NCI-H1417 (cell line): ENCODE results near the gene BAK1.
A peak's percentile ranks its signal among the peaks of the same experiment; 100 is the strongest.

Experiments used
- DNase-seq, 3 experiments: peaks; one replicate each; lab custom pipeline; 2025; lab: John Stamatoyannopoulos, UW

Gene BAK1

DNA sequence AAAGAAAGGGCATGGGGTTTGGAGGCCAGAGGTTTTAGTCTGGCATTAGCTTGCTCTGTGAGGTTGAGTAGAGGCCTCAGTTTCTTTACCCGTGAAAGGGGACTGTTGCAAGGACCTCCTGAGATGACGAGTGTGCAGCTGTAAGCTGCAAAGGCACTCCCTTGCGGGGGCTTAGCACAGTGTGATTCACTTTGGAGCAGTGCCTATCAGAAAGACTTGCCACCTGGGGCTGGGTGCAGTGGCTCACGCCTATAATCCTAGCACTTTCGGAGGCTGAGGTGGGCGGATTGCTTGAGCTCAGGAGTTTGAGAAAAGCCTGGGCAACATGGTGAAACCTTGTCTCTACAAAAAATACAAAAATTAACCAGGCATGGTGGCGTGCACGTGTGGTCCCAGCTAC, 7.5 kb upstream of the BAK1 start:
- DNase-seq, result no peak

- DNase-seq, result no peak
Measured at GRCh38 chr6:33586108-33586640, 6.1 kb upstream of the BAK1 start.

GRCh38 chr6:33585403-33586107, 5.5 kb upstream of the BAK1 start:
- DNase-seq, result peak; percentile 67 to 77 (median 73)

- DNase-seq, result no peak
Measured at GRCh38 chr6:33584700-33585402, 4.8 kb upstream of the BAK1 start.

DNA sequence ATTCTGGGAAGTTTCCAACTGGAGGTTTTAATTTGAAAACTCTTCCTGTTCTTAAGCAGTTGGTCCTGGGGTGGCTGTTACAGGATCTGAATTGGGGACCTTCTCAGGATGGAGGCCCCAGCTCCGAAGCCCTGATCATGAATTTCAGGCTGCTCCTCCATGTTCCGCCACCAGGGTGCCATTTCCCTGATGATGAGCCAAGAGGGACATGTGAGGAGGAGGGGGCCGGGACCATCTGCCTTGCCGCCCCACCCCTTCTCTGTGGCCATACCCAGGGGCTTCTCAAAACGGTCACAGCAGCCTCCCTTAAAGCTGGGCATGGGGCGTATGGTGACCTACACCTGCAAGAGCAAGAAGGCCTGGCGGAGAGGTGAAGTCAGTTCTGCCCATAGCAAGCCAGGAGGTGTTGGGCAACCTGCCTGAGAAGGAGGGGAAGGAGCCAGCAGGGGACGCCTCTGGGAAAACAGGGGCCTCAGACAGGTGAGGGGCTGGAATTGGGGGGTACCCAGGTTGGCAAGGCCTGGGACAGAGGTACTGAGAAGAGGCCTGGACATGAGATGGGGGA, 3.6 kb upstream of the BAK1 start:
- no peak for DNase-seq

DNA sequence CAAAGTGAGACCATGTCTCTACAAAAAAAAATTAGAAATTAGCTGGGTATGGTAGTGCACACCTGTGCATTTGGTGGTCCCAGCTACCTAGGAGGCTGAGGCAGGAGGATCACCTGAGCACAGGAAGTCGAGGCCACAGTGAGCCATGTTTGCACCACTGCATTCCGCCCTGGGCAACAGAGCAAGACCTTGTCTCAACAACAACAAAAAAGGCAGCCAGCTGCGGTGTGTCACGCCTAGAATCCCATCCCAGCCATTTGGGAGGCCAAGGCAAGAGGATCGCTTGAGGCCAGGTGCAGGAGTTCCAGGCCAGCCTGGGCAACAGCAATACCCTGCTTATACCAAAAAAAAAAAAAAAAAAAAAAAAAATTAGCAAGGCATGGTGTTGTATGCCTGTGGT, 1.1 kb upstream of the BAK1 start:
- DNase-seq, result no peak

- no peak for DNase-seq
Measured at GRCh38 chr6:33578588-33579011, 1.5 kb downstream of the BAK1 start.

GRCh38 chr6:33578164-33578563, 1.9 kb downstream of the BAK1 start:
- no peak for DNase-seq

- DNase-seq, result no peak
Measured at GRCh38 chr6:33577718-33578117, 2.4 kb downstream of the BAK1 start.

- DNase-seq, result no peak
Measured at GRCh38 chr6:33577106-33577535, 3.0 kb downstream of the BAK1 start.

GRCh38 chr6:33576668-33577067, 3.4 kb downstream of the BAK1 start:
- DNase-seq, result no peak

- no peak for DNase-seq
Measured at GRCh38 chr6:33575211-33575610, 4.9 kb downstream of the BAK1 start.

DNA sequence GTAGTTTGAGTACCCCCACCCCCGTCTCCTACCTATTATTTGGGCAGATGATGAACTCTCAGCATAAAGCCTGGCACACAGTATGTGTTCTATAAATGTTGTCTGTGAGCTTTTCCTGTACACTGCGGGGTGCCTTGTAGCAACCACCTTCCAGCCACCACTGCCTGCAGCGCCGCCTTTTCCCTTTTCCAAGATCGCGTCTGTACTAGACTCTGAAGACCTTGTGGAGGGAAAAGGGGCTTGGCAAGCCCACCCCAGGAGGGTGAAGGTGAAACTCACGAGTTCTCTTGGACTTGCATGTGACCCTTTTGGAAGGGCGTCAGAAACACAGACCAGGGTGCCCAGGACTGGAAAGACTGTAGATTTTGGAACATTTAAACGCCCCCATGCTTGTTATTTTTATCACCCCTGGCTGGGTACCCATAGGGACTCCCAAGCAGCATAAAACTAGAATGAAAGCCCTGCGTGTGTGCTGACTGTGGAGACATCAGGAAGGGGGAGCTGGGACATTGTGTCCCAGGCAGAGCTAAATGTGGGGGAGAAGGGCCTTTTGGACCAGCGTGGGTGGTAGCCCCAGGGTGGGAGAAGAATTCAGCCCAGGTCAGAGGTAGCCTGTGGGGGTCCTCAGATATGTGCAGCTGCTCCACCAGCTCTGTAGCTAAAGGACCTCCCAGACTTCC, 8.3 kb downstream of the BAK1 start:
- peak in 1 of 3 experiments; percentile 70 for DNase-seq

GRCh38 chr6:33570806-33571636, 9.1 kb downstream of the BAK1 start:
- peak; percentile 84 to 86 (median 85) for DNase-seq

- DNase-seq, result no peak
Measured at GRCh38 chr6:33568826-33569570, 11.1 kb downstream of the BAK1 start.

GRCh38 chr6:33567836-33568235, 12.2 kb downstream of the BAK1 start:
- DNase-seq, result no peak

- no peak for DNase-seq
Measured at GRCh38 chr6:33566182-33567084, 13.6 kb downstream of the BAK1 start.

GRCh38 chr6:33558801-33559200, 21.3 kb downstream of the BAK1 start:
- DNase-seq, result no peak

DNA sequence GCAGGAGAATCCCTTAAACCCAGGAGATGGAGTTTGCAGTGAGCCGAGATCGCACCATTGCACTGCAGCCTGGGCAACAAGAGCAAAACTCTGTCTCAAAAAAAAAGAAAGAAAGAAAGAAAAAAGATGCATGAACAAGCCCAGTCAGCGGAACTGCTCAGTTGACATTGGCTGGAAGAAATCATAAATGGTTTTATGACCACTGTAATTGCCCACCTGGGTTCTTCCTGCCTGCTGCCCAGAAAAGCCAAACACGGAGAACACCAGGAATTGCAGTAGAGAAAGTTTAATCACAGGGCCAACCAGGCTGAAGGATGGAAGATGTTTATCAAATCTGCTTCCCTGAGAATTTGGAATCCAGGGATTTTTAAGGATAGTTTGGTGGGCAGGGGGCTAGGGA, 22.7 kb downstream of the BAK1 start:
- DNase-seq, result no peak

- peak in 2 of 3 experiments; percentile 10 to 53 for DNase-seq
Measured at GRCh38 chr6:33552883-33553282, 27.2 kb downstream of the BAK1 start.
